PFSK-1 (cell line): ENCODE results near the gene LMO2.

ENCODE experiments used
- FOXP2 ChIP-seq: optimal IDR thresholded peaks from 2 replicates; pipeline ENCODE3; 2011; ENCODE audit warnings: borderline replicate concordance, control low read depth, inconsistent platforms; ENCODE audit not compliant: insufficient read depth; ENCODE audit errors: extremely low read length, extremely low read depth
- POLR2AphosphoS5 ChIP-seq: IDR thresholded peaks from 2 replicates; pipeline ENCODE4 v1.6.1; 2012; ENCODE audit warnings: low read depth, mild to moderate bottlenecking, control low read depth, low read length, moderate library complexity
- SIN3A ChIP-seq: IDR thresholded peaks from 2 replicates; pipeline ENCODE4 v1.6.1; 2012; ENCODE audit warnings: mild to moderate bottlenecking, low read length, moderate library complexity, borderline replicate concordance; ENCODE audit not compliant: insufficient read depth
- TAF1 ChIP-seq: IDR thresholded peaks from 2 replicates; pipeline ENCODE4 v1.6.1; 2012; ENCODE audit warnings: low read length, control low read depth, borderline replicate concordance; ENCODE audit not compliant: insufficient read depth
- TF ChIP-seq, protein P1 (sequence below), 2 experiments: IDR thresholded peaks; 2 replicates each; pipeline versions ENCODE4 v1.6.1 to v1.8.0; 2011 to 2012; ENCODE audit warnings: low read depth in 2 of 2, low read length in 2 of 2, control low read depth in 1 of 2, inconsistent platforms in 1 of 2, mild to moderate bottlenecking in 1 of 2, moderate library complexity in 1 of 2; ENCODE audit not compliant: insufficient read depth in 1 of 2

Gene LMO2

DNA sequence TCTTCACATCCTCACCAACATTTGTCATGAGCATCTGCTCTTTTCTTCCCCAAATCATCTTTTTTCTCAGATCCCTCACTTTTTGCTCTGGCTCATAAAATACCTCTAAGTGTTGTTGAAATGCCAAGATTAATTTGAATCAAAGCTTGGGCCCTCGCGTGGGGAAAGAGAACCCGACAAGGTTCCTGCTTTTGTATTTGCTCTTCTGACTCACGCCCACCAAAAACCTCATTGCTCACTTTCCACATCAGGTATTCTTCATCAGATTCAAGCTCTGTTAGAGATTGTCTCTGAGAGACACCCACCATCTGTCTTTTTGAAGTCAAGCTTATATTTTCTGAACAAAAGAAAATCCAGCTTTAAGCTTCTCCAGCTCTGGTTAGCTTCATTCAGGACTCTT, 64.7 kb downstream of the LMO2 start:
- TF ChIP-seq, protein P1, sequence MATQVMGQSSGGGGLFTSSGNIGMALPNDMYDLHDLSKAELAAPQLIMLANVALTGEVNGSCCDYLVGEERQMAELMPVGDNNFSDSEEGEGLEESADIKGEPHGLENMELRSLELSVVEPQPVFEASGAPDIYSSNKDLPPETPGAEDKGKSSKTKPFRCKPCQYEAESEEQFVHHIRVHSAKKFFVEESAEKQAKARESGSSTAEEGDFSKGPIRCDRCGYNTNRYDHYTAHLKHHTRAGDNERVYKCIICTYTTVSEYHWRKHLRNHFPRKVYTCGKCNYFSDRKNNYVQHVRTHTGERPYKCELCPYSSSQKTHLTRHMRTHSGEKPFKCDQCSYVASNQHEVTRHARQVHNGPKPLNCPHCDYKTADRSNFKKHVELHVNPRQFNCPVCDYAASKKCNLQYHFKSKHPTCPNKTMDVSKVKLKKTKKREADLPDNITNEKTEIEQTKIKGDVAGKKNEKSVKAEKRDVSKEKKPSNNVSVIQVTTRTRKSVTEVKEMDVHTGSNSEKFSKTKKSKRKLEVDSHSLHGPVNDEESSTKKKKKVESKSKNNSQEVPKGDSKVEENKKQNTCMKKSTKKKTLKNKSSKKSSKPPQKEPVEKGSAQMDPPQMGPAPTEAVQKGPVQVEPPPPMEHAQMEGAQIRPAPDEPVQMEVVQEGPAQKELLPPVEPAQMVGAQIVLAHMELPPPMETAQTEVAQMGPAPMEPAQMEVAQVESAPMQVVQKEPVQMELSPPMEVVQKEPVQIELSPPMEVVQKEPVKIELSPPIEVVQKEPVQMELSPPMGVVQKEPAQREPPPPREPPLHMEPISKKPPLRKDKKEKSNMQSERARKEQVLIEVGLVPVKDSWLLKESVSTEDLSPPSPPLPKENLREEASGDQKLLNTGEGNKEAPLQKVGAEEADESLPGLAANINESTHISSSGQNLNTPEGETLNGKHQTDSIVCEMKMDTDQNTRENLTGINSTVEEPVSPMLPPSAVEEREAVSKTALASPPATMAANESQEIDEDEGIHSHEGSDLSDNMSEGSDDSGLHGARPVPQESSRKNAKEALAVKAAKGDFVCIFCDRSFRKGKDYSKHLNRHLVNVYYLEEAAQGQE (IDR thresholded peaks at IDR 0.05; ENCODE audit: insufficient read depth in 1 of 2, low read depth in 2 of 2, low read length in 2 of 2), result no peak
- TF ChIP-seq FOXP2 (no peak), SIN3A (no peak), POLR2AphosphoS5 (no peak), TAF1 (no peak)

DNA sequence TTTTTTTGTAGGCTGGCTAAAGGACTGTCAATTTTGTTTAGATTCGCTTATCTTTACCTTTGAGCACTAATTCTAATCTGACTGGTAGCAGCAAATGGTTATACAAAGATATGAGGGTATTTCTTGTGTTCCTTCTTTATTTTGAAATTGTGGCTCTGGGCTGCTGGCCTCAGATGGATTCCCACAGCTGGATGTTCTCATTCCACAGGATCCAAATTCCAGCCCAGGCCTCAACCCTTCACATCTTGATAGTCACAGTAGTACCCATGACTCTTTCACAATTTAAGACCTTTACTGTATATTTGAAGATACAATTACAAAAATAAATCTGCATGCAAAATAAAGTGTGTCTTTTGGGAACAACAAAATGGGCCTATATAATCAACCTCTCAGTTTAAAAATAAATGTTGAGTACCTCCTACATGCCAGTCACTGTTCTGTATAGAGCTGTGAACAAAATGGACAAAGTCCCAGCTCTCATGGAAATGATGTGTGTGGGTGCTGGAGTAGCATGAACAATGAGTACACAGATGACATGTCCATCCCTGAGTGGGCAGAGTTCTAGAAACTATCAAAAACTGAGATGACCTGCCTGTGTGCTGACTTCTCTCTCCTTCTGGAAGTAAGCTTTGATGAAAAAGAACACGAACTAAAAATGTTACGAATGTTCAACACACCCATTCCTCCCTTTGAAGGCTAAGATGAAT, 65.9 kb downstream of the LMO2 start:
- no peak for TF ChIP-seq FOXP2
- no peak for TF ChIP-seq SIN3A
- no peak for TF ChIP-seq TAF1
- TF ChIP-seq, protein P1 (IDR thresholded peaks at IDR 0.05; ENCODE audit: insufficient read depth in 1 of 2, low read depth in 2 of 2, low read length in 2 of 2), result no peak
- no peak for TF ChIP-seq POLR2AphosphoS5

DNA sequence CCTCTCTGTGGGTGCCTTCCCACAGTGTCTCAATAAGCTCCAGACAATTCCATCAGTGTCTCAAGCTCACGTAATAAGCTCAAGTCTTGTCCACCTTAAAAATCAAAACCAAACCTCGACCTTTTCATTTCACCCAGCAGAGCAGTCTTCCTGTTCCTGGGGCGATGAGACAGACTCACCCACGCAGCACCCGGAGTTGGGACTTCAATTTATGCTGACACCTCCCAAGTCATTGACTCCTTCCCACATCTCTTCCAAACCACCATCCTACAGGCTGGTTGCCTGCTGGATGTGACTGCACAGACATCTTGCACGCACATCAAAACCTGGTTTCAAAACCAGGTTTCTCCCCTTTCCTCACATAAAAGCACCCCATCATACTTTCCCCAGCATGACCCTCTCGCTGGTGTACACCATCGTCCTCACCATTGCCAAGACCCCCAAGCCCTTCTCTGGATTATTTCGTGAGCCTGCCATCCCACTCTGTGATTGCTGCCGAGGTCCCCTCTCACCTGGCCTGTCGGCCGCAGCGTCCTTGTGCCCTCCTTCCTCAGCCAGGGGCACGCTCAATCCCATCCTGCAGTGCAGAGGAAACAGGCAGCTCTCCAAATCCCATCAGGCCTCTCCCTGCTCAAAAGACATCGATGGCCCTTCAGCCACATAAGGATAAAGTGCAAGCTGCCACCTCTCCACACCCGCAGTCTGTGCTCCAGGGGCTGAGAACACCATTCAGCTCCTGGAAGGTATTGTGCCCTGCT, 72.4 kb downstream of the LMO2 start:
- TF ChIP-seq TAF1 (no peak), FOXP2 (no peak), POLR2AphosphoS5 (no peak)
- TF ChIP-seq, protein P1 (IDR thresholded peaks at IDR 0.05; ENCODE audit: insufficient read depth in 1 of 2, low read depth in 2 of 2, low read length in 2 of 2), result no peak
